ENCODE results near the gene GBP5.
"Not testable (repeated sequence)": the region's sequence is repeated elsewhere in the genome, so short reads cannot be mapped to it uniquely, and the experiment has no call there.

The GBP5 gene

DNA sequence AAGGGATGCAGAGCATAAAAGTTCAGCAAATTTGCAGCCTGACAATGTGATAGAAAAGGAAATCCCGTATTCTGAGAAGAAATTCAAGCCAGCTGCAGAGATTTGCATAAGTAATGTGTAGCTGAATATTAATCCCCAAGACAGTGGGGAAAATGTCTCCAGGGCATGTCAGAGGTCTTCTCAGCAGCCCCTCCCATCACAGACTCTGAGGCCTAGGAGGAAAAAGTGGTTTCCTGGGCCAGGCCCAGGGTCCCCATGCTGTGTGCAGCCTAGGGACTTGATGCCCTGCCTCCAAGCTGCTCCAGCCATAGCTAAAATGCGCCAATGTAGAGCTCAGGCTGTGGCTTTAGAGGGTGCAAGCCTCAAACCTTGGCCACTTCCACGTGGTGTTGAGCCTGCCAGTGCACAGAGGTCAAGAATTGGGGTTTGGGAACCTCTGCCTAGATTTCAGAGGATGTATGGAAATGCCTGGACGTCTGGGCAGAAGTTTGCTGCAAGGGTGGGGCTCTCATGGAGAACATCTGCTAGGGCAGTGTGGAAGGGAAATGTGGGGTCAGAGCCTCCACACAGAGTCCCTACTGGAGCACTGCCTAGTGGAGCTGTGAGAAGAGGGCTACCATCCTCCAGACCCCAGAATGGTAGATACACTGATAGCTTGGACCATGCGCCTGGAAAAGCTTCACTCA, 11.6 kb upstream of the GBP5 start:
- DNase-seq (ENCODE audit: low spot score): not testable (repeated sequence)

- DNase-seq (ENCODE audit: low spot score): no peak
Observed at GRCh38 chr1:89280766-89281165, 8.1 kb upstream of the GBP5 start.

DNA sequence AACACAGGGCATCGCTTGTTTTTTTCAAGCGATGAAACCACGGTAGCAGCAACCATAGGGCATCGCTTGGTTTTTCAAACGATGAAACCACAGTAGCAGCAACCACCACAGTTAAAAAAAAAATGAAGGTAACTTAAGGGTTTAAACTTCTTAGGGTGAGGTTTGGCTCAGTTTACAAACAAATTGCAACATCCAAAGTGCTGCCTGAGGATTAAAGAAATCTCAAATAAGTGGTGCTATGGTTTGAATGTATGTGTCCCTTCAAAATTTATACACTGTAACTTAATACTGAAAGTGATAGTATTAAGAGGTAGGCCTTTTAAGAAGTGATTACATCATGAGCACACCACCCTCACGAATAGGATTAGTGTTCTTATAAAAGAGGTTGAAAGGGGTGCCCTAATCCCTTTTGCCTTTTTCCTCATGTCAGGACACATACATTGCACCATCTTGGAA, 6.4 kb upstream of the GBP5 start:
- no peak for DNase-seq (ENCODE audit: low spot score)

GRCh38 chr1:89277725-89278124, 5.1 kb upstream of the GBP5 start:
- DNase-seq (ENCODE audit: low spot score): no peak

DNA sequence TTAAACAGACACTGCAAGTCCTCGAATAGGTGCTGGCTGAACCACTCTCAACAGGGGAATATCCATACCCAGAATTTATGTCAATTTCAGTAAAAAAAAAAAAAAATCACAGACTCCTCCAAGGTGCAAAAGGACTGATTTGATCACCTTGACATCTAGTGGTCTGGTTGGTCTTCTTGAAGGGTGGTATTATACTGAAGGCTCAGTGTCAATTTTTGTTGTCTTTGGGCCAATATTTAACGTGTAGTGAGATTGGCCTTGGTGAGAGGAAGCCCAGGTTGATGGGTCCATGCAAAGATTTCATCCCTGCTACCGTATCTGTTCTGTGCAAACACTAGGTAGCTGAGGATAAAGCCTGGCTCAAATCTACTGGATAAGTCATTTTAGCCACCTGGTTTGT, 4.0 kb upstream of the GBP5 start:
- DNase-seq (ENCODE audit: low spot score): no peak

DNA sequence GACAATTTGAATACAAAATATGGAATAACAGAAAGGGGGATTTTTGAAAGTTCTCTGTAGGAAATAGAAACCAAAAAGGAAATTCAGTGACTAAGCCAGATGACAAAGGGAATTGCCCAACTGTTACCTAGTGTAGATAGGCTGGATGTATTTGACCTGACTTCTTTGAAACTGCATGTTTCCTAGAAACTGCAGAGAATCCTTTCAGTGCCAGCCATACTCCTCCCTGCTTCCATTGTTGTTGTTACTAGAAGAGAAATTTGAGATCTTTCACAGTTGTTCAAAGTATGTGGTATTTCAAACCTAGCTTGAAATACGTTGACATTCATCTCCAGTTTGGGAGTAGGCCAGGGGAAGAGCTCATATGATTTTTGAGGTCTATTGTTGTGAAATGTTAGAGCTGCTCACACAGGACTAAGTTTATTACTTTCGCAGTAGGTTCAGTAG, 1.8 kb upstream of the GBP5 start:
- DNase-seq (ENCODE audit: low spot score): no peak

- DNase-seq (ENCODE audit: low spot score): no peak
Observed at GRCh38 chr1:89273324-89273778, 691 bp upstream of the GBP5 start.

- no peak for DNase-seq (ENCODE audit: low spot score)
Observed at GRCh38 chr1:89271341-89272015, 1.2 kb downstream of the GBP5 start.

DNA sequence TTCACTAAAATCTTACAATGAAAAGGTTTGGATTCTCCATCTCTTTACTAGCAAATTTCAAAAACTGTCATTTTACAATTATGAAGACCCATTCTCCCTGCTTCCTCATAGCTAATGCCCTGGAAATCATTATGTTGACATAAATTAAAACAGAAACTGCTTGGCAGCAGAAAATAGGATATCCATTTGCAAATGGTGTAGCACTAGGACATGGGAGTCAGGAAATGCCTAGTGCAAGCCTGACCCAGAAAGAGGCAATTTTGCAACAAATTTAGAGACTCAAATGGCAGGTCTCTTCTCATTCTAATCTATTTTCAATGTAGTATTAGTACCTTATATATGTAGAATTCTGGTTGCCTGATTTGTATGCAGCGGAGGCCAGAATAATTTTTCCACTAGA, 2.2 kb downstream of the GBP5 start:
- DNase-seq (ENCODE audit: low spot score): no peak

- no peak for DNase-seq (ENCODE audit: low spot score)
Observed at GRCh38 chr1:89269277-89269676, 3.4 kb downstream of the GBP5 start.

DNA sequence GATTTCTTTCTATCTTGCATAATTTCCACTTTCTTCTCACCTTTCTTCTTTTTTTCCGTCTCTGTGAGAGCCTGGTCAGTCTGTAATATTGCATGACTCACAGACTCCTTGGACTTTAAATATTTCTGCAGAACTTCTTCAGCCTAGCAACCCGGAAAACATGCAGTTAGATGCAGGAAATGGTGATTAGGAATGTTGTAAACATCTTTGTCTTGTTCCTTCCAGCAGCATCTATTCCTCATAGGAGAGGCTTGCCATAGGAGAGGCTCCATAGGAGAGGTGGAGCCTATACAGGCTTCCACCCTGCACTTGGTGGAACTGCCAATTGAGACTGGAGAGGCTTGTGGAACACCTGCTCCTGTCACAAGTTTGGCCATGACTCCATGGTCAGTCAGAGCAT, 10.0 kb downstream of the GBP5 start:
- no peak for DNase-seq (ENCODE audit: low spot score)

DNA sequence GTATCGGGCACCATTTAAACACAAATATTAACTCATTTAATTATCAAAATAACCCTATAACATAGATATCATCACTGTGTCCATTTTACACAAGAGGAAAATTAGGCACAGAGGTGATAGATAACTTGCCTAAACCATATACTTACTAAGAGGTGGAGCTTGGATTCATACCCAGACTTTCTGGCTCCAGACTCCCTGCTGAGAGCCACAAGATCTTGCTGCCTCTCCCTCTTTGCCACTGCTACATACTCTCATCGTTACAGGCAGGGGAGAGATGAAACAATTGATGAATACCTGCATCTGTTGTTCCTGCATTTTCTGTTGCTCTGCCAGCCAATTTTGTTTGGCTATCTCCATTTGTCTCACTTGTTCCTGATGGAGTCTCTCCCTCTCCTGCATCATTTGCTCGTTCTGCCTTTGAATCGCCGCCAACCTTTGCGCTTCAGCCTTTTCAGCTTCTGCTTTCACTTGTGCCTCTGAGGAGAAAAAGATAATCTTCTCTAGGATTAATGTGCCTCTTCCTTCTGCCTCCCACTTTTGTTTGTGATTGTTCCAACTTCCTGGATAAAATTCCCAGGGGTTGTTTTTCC, 10.6 kb downstream of the GBP5 start:
- no peak for DNase-seq (ENCODE audit: low spot score)

GRCh38 chr1:89260566-89261255, 11.9 kb downstream of the GBP5 start:
- no peak for DNase-seq (ENCODE audit: low spot score)

DNA sequence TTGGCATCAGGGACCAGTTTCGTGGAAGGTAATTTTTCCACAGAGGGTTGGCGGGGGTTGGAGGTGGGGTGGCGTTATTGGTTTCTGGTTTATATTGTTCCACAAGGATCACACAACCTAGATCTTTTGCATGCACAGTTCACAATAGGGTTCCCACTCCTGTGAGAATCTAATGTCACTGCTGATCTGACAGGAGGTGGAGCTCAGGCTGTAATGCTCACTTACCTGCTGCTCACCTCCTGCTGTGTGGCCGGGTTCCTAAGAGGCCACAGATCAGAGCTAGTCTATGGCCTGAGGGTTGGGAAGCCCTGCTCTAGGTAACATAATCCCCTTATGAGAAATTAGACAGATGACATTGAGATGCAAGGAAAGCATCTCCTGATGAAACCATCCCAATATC, 12.6 kb downstream of the GBP5 start:
- no peak for DNase-seq (ENCODE audit: low spot score)

- DNase-seq (ENCODE audit: low spot score): no peak
Observed at GRCh38 chr1:89259283-89259971, 13.2 kb downstream of the GBP5 start.

- DNase-seq (ENCODE audit: low spot score): no peak
Observed at GRCh38 chr1:89257041-89257440, 15.6 kb downstream of the GBP5 start.

GRCh38 chr1:89255581-89255980, 17.1 kb downstream of the GBP5 start:
- not testable (repeated sequence) for DNase-seq (ENCODE audit: low spot score)

DNA sequence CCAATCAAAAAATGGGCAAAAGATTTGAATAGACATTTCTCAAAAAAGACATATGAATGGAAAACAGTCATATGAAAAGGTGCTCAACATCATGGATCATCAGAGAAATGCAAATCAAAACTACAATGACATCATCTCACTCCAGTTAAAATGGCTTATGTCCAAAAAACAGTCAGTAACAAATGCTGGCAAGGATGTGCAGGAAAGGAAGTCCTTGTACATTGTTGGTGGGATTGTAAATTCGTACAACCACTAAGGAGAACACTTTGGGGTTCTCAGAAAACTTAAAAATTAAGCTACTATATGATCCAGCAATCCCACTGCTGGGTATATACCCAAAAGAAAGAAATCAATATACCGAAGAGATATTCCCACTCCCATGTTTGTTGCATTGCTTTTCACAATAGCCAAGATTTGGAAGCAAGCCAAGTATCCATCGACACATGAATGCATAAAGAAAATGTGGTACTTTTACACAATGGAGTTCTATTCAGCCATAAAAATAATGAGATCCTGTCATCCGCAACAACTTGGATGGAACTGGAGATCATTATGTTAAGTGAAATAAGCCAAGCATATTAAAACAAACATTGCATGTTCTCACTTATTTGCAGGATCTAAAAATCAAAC, 17.9 kb downstream of the GBP5 start:
- no peak for DNase-seq (ENCODE audit: low spot score)

DNA sequence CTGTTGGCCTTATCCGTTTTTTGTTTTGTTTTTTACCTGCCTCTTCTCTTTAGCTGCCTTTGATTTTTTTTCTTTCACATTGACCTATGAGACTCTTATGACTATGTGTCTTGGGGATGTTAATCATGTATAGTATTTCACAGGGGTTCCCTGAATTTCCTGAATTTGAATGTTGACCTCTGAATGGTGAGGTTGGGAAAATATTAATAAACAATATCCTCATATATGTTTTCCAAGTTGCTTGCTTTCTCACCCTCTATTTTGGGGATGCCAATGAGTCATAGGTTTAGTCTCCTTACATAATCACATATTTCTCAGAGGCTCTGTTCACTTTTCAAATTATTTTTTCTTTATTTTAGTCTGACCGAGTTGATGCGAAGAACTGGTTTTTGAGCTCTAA, 29.6 kb downstream of the GBP5 start:
- DNase-seq (ENCODE audit: low spot score): no peak

Data from HuH-7.5 (cell line).